HFF-Myc (cell line): Measurements from ENCODE around the gene PTCH1.

Source experiments
- DNase-seq: peaks from one replicate; pipeline ENCODE4 v3.0.0-alpha.2; 2011; ENCODE audit warnings: low read depth; ENCODE audit errors: extremely low read depth
- H3K4me3 ChIP-seq: replicated peaks from 2 replicates; pipeline ENCODE4 v1.5.1; 2011; ENCODE audit warnings: low read depth, mild to moderate bottlenecking, control low read depth, low read length
- TF ChIP-seq, protein P1 (sequence below): IDR thresholded peaks from 2 replicates; pipeline ENCODE4 v1.5.1; 2012; ENCODE audit warnings: mild to moderate bottlenecking, low read depth, low read length, control low read depth; ENCODE audit errors: missing control alignments

PTCH1 gene

DNA sequence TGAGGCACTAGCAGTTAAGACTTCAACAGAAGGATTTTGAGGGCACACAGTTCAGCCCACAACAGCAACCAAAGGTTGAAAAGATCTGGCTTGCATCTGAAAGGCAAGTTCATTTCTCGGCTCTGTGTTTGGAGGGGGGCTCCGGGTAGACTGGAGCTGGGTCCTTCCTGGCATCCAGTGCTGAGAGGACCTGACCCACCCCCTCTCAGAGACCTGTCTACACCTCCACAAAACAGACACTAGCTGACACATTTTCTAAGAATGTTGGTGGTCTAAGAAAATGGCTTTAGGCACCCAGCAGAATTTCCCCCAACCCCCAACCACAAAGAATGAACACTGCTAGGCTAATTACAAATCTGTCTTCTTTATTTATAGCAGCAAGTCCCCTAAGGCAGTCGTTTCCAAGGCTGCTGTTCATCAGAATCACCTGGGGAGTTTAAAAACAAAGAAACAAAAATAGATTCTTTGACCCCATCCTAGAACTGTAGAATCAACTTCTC lies 6.2 kb upstream of the PTCH1 start:
- no peak for DNase-seq
- TF ChIP-seq, protein P1, sequence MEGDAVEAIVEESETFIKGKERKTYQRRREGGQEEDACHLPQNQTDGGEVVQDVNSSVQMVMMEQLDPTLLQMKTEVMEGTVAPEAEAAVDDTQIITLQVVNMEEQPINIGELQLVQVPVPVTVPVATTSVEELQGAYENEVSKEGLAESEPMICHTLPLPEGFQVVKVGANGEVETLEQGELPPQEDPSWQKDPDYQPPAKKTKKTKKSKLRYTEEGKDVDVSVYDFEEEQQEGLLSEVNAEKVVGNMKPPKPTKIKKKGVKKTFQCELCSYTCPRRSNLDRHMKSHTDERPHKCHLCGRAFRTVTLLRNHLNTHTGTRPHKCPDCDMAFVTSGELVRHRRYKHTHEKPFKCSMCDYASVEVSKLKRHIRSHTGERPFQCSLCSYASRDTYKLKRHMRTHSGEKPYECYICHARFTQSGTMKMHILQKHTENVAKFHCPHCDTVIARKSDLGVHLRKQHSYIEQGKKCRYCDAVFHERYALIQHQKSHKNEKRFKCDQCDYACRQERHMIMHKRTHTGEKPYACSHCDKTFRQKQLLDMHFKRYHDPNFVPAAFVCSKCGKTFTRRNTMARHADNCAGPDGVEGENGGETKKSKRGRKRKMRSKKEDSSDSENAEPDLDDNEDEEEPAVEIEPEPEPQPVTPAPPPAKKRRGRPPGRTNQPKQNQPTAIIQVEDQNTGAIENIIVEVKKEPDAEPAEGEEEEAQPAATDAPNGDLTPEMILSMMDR: no peak
- H3K4me3 ChIP-seq: no peak overlapping the region

DNA sequence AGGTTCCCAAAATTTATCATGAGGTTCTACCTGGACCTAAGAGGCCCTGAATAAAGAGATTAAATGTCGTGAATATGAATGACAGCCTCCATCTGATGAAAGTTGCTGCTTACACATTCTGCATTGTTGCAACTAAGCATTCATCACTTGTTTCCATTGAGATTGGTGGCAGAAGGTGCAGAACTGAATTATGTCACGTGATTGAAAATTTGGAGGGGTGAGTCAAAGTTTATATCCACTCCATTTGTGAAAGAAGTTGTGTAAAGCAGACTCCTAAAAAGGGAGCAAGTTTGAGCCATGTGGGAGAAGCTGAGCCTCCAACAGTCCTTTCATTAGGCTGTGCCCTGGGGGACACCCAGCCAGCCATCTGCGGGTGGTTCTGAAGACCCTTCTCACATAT lies 4.9 kb upstream of the PTCH1 start:
- no peak for DNase-seq
- TF ChIP-seq, protein P1: no peak
- H3K4me3 ChIP-seq: no peak overlapping the region

DNA sequence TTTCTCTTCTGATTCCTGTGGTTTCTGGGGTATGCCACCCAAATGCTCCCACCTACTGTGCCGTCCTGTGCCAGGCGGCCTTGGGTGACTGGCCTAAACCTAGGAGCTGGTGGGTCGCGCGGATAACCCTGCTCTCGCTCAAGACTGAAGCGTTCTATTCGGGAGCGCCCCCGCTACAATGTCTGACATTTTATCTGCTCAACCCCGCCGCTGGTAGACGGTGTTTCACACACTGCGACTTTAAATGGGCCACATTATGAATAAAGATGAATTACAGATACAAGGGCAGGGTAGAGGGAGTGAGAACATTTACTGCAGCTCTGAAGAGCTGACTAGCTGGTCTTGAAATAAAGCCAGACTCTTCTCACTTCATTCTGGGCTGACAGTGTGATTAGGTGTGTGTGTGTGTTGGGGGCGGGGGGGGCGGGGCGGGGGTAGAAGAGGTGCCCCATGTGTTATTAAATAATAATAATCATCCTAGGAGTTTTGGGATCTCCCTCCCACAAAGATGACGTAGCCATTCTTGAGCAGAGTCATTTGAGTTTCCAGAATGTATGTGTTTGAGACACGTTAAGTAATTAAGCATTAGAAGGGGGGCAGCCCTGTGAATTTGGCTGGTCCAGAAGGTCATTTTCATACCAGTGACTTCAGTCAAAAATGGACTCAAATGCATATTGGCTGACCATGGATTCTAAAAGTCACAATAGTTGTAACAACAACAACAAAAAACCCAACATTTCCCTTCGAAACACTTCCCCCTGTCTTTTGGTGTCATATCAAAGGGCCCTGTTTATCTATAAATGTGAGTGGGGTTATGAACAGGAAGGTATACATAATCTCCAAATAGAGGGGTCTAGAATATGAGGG lies 1.0 kb upstream of the PTCH1 start:
- TF ChIP-seq, protein P1: no peak
- H3K4me3 ChIP-seq: no peak overlapping the region
- DNase-seq: no peak

DNA sequence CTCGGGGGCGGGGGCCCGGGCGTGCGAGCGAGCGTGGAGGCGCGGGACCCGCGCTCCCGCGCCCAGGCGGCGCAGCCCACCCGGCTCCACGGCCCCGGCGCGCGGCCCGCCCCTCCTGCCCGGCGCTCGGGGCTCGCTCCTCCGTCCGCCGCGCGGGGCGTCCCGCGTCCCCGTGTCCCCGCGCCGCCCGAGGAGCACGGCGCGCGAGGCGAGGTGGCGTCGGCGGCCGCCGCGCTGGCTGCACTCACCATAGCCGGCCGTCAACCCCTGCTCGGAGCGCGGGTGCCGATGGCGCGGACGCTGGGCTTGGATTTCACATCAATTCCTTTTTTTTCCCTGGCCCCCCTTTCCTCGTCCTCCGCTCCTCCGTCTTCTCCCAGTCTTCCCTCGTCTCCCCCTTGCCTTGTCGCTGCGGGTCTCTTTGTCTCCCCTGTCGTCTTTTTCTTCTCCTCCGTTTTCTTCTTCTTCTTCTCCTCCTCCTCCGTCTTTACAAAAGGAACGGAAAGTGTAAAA lies 494 bp downstream of the PTCH1 start:
- TF ChIP-seq, protein P1: no peak
- peak overlapping the region; percentile 53 for H3K4me3 ChIP-seq
- no peak for DNase-seq

GRCh38 chr9:95515272-95516113 lies 1.3 kb downstream of the PTCH1 start:
- TF ChIP-seq, protein P1: no peak
- DNase-seq: no peak

GRCh38 chr9:95514342-95514741 lies 2.4 kb downstream of the PTCH1 start:
- DNase-seq: no peak
- TF ChIP-seq, protein P1: no peak
- H3K4me3 ChIP-seq: no peak overlapping the region

More at GRCh38 chr9:95515272-95516113, 1.3 kb downstream of the PTCH1 start:
- H3K4me3 ChIP-seq: peak overlapping the region; percentile 53
